Measurements from ENCODE around the gene CLMP.
"Not testable (repeated sequence)": the region's sequence is repeated elsewhere in the genome, so short reads cannot be mapped to it uniquely, and the experiment has no call there.

The CLMP gene

GRCh38 chr11:123218451-123218850, 23.4 kb upstream of the CLMP start:
- DNase-seq (ENCODE audit: low spot score) = no peak

GRCh38 chr11:123217897-123218296, 22.8 kb upstream of the CLMP start:
- no peak for DNase-seq (ENCODE audit: low spot score)

GRCh38 chr11:123216249-123216648, 21.2 kb upstream of the CLMP start:
- DNase-seq (ENCODE audit: low spot score) = no peak

- no peak for DNase-seq (ENCODE audit: low spot score)
Measured at GRCh38 chr11:123214940-123215339, 19.9 kb upstream of the CLMP start.

GRCh38 chr11:123214396-123214795, 19.3 kb upstream of the CLMP start:
- no peak for DNase-seq (ENCODE audit: low spot score)

DNA sequence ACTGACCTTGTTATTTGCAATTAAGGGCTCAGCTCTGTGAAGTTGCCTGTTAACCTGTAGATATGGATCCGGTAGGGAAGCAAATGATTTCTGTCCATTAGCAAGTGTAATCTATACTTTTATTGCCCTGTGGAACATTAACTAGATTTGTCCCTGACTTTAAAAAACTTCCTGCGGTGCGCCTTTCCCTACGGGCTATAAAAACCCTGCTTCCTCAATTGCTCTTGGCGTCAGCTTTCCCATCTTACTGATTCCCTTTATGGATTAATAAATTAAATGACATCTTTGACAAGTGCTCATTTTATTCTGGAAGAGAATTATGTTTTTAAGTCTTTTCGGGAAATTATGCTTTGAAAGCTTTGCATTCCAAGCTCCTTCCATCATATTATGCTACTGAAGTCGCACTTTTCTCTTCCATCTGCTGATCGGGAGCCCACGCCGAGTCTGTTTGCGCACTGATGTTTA, 18.3 kb upstream of the CLMP start:
- DNase-seq (ENCODE audit: low spot score) = peak; percentile 42

DNA sequence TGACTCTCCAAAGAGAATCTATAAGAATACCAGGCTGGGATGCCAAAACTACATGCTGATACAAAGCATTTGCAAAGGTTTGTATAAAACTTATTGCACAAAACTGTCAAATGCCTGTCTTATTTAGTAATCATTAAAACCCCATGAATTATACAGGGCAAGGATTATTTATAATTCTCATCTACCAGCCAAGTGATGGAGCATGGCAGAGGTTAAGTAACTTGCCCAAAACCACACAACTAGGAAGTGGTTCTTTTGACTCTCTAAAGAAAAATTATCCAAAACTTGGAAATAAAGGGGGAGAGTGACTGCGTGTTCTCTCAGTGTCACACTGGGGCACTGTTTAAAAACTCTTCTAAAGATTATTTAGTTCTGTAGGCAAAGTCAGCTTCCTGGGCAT, 17.4 kb upstream of the CLMP start:
- DNase-seq (ENCODE audit: low spot score) = no peak

- DNase-seq (ENCODE audit: low spot score) = no peak
Measured at GRCh38 chr11:123211981-123212380, 16.9 kb upstream of the CLMP start.

GRCh38 chr11:123211149-123211852, 16.3 kb upstream of the CLMP start:
- DNase-seq (ENCODE audit: low spot score) = no peak

DNA sequence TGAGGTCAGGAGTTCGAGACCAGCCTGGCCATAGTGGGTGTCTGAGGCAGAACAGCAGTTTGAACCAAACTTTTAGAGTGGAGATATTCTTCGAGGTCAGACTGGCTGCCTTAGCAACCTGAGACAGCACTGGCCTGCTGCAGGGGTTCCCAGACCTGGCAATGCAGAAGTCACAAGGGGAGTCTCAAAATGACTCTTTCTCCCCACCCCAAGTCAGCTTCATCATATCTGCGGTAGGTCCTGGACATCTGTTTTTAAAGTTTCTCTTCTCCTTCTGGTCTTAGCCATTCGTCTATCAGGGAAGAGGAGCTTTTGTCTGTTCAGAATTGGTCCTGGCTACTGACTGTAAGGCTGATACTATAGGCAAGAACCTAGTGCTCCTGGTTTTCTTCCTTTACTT, 14.5 kb upstream of the CLMP start:
- no peak for DNase-seq (ENCODE audit: low spot score)

DNA sequence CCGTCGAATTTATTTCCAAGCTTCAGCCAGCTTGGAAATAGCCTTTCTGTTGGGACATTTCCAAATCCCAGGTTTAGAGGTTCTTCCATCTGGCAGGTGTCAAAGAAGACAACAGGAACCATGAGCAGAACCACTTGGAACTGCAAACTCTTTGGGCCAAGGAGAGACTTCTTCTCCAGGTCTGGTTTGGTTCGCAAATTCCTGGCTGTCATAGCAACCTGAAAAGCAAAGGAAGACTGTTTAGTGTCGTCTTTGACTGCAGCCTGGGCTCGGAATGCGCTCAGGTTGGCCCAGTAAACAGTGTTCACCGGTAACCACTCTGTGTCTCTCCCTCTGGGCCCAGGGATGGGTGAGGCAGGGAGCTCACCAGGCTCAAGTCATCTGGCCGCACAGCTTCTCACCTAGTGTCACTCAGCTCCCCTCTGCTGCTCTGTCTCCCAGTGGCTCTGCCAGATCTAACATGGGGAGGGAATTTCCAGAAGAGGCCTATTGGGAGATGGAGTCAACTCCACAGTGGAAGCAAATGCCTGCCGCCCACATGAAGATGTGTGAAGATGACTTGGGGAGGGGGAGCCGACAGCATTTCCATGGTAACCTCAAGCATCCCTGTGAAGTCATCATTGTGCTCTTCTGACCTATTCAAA, 11.9 kb upstream of the CLMP start:
- no peak for DNase-seq (ENCODE audit: low spot score)

GRCh38 chr11:123206055-123206454, 11.0 kb upstream of the CLMP start:
- DNase-seq (ENCODE audit: low spot score) = not testable (repeated sequence)

- no peak for DNase-seq (ENCODE audit: low spot score)
Measured at GRCh38 chr11:123203934-123204333, 8.9 kb upstream of the CLMP start.

DNA sequence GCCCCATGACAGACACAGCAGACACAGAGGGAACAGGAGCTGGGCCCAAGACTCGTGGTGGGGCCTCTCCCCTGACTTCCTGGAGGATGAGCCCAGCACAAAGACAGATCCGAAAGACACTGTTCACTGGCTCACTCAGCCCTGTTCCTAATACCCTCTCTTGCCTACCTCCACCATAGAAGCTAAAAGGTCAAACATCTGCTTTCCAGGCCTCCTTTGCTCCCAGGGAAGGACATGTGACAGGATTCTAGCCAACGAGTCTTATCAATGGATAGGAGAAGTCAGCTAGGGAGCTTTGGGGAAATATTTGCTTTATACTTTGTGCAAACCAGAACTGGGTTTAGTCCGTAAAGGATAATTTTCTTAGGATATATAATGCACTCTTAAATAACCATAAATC, 8.4 kb upstream of the CLMP start:
- DNase-seq (ENCODE audit: low spot score) = no peak

DNA sequence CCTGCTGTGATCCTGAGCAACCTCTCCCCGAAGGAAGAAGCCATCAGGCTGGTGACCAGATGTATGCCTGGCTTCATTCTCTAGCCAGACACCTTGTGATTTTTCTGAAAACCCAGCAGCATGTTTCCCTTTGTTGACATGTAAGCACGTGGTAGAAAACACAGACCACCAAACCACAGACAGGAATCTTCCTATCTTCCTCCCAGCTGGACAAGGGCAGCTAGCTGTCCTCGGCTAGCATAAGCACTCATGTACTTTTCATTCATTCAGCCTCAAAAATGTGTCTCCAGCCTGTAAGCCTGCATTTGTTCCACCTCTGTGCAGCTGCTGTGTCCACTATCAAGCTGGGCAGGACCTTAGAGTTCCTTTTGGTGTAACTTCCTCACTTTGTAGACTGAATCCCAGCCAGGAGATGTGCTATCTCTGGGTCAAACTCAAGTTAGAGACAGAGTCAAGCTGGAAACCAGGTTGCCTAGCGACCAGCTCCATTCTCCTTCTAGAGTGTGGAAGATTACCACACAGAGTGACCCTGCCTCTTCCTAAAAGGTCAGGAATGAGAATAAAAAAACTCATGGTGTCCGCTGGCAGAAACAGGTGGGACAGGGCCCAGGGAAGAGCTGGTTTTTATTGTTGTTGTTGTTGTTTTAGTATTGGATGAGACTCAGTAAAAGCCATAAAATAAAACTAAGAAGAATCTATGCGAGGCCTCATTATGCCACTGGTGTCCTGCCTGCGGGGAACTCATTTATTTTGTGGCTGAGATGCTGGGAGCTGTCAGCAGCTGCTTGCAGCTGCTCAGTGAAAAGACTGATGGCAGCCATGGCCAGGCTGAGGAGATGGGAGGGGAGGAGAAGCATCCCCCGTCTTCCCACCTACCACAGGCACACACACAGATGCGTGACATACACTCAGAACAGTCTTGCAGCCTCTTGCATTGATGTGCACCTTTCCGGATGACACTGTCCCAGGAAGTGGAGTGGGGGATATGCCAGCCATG, 7.4 kb upstream of the CLMP start:
- DNase-seq (ENCODE audit: low spot score) = no peak

- DNase-seq (ENCODE audit: low spot score) = no peak
Measured at GRCh38 chr11:123200264-123200663, 5.2 kb upstream of the CLMP start.

DNA sequence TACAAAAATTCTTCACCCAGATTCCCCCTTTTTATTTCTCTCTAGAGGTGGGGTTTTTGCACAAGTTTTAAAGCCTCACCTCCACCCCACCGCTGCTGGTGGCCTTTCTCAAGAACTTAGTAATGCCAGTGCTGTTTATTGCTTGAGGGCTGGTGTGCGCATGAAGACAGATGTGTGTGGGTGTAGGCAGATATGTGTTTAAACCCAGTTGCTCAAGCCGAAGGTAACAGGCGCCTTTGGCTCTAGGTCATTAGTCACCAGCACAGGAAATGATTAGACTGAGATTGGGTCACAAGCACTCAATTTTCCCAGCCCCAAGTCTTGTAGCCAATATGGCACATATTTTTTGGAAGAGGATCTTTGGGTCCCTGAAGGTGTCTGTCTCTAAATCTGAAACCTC, 2.7 kb upstream of the CLMP start:
- DNase-seq (ENCODE audit: low spot score) = no peak

- no peak for DNase-seq (ENCODE audit: low spot score)
Measured at GRCh38 chr11:123196060-123196714, 1.1 kb upstream of the CLMP start.

- DNase-seq (ENCODE audit: low spot score) = no peak
Measured at GRCh38 chr11:123194337-123195187, 486 bp downstream of the CLMP start.

GRCh38 chr11:123193742-123194141, 1.3 kb downstream of the CLMP start:
- no peak for DNase-seq (ENCODE audit: low spot score)

GRCh38 chr11:123191939-123192338, 3.1 kb downstream of the CLMP start:
- no peak for DNase-seq (ENCODE audit: low spot score)
